HUDEP-2 (cell line): ENCODE results near the gene ADAM8.

Experiments
- DNase-seq, 76 experiments: peaks; one replicate each; lab custom pipeline; 2025; ENCODE audit not compliant: unreplicated experiment in 76 of 76; lab: John Stamatoyannopoulos, UW

Gene ADAM8

GRCh38 chr10:133254421-133255120 is 22.1 kb downstream of the ADAM8 start:
- peak in 2 of 76 experiments; percentile 3 to 20 for DNase-seq

- DNase-seq = no peak
Observed at GRCh38 chr10:133253361-133253955, 23.2 kb downstream of the ADAM8 start.

GRCh38 chr10:133252223-133252552 is 24.5 kb downstream of the ADAM8 start:
- DNase-seq = no peak

- DNase-seq = peak in 21 of 76 experiments; percentile 11 to 48 (median 25)
Observed at GRCh38 chr10:133251388-133252222, 25.1 kb downstream of the ADAM8 start.

GRCh38 chr10:133249975-133250754 is 26.5 kb downstream of the ADAM8 start:
- DNase-seq = peak in 12 of 76 experiments; percentile 3 to 38 (median 18)

GRCh38 chr10:133249094-133249780 is 27.4 kb downstream of the ADAM8 start:
- DNase-seq = peak in 1 of 76 experiments; percentile 9

- no peak for DNase-seq
Observed at GRCh38 chr10:133248334-133248715, 28.3 kb downstream of the ADAM8 start.

GRCh38 chr10:133247681-133248333 is 28.9 kb downstream of the ADAM8 start:
- no peak for DNase-seq

GRCh38 chr10:133246236-133246626 is 30.4 kb downstream of the ADAM8 start:
- no peak for DNase-seq

- peak in 75 of 76 experiments; percentile 46 to 98 (median 93) for DNase-seq
Observed at GRCh38 chr10:133245439-133246235, 31.0 kb downstream of the ADAM8 start.

- DNase-seq = no peak
Observed at GRCh38 chr10:133243593-133243992, 33.1 kb downstream of the ADAM8 start.

- peak in 1 of 76 experiments; percentile 12 for DNase-seq
Observed at GRCh38 chr10:133242611-133243356, 33.9 kb downstream of the ADAM8 start.

- no peak for DNase-seq
Observed at GRCh38 chr10:133241501-133242205, 35.0 kb downstream of the ADAM8 start.

- no peak for DNase-seq
Observed at GRCh38 chr10:133239990-133240389, 36.7 kb downstream of the ADAM8 start.

- no peak for DNase-seq
Observed at GRCh38 chr10:133238466-133238804, 38.2 kb downstream of the ADAM8 start.

- peak in 3 of 76 experiments; percentile 11 to 28 (median 15) for DNase-seq
Observed at GRCh38 chr10:133237588-133238465, 38.8 kb downstream of the ADAM8 start, which contains the start of gene VENTX. TSS of gene VENTX (plus strand) at chr10:133237855. CDS start at chr10:133237915, 60 bp downstream.

GRCh38 chr10:133237241-133237587 is 39.5 kb downstream of the ADAM8 start:
- no peak for DNase-seq
